B cell (primary cell): ENCODE results near the gene FOXL2. TPM values are rescaled to one million over a fixed set of nuclear protein-coding genes. Genes with fewer than 3 reads are reported as not detected.

Source experiments
- ATAC-seq: fragments of 200-7000 bp; cut with Tn5 transposase; one replicate; pipeline ENCODE4 v1.10.0; 2021; ENCODE audit warnings: low read depth, mild to moderate bottlenecking, moderate number of reproducible peaks, moderate library complexity
- CTCF ChIA-PET: fragments of 350-600 bp; sonication (Branson Sonifier 250); formaldehyde crosslinking; loops from one replicate; lab custom pipeline; 2021; ENCODE audit warnings: antibody characterized with exemption, inconsistent platforms; lab: Charles Lee
- POLR2A ChIA-PET: fragments of 350-600 bp; sonication (Branson Sonifier 250); formaldehyde crosslinking; loops from one replicate; lab custom pipeline; 2021; ENCODE audit warnings: antibody characterized with exemption; lab: Charles Lee
- DNase-seq: peaks from one replicate; pipeline ENCODE4 v3.0.0; 2013
- H2AFZ ChIP-seq: 2 replicates; pipeline ENCODE4 v1.6.1; 2012; ENCODE audit warnings: mild to moderate bottlenecking, low read depth, low read length; ENCODE audit not compliant: insufficient read depth, poor library complexity, severe bottlenecking
- H3K27ac ChIP-seq, 2 donors: 1 replicate in 1 of 2; 2 replicates in 1 of 2; pipeline ENCODE4 v1.5.1; 2012 to 2013; ENCODE audit warnings: low read length in 2 of 2, mild to moderate bottlenecking in 2 of 2, moderate library complexity in 1 of 2
- H3K27me3 ChIP-seq, 4 experiments: fragments of 200-600 bp in 1 of 4; sonication (generic) in 1 of 4; replicated peaks in 1 of 4; 1 replicate in 2 of 4; 2 replicates in 2 of 4; pipeline versions ENCODE4 v1.6.1 to v1.7.0; 2013 to 2016; ENCODE audit warnings: low read length in 3 of 4, mild to moderate bottlenecking in 2 of 4, mixed read lengths in 1 of 4, moderate library complexity in 1 of 4; ENCODE audit not compliant: insufficient read depth in 4 of 4, control insufficient read depth in 3 of 4; ENCODE audit errors: control extremely low read depth in 1 of 4
- H3K36me3 ChIP-seq, 2 experiments: replicated peaks in 1 of 2; 1 replicate in 1 of 2; 2 replicates in 1 of 2; pipeline versions ENCODE4 v1.6.1 to v1.7.1; 2013; ENCODE audit warnings: low read length in 1 of 2; ENCODE audit not compliant: insufficient read depth in 2 of 2, control insufficient read depth in 1 of 2; ENCODE audit errors: control extremely low read depth in 1 of 2, extremely low read depth in 1 of 2
- H3K4me1 ChIP-seq, 2 donors: fragments of 200-600 bp in 1 of 2; sonication (generic) in 1 of 2; 1 replicate in 1 of 2; 2 replicates in 1 of 2; pipeline versions ENCODE4 v1.5.1 to v1.6.1; 2013 to 2017; ENCODE audit warnings: low read length in 2 of 2; ENCODE audit not compliant: control insufficient read depth in 2 of 2, insufficient read depth in 2 of 2
- H3K4me2 ChIP-seq: replicated peaks from 2 replicates; pipeline ENCODE3; 2012; ENCODE audit warnings: mild to moderate bottlenecking, low read depth, low read length; ENCODE audit not compliant: poor library complexity, severe bottlenecking
- H3K4me3 ChIP-seq, 5 experiments: fragments of 200-600 bp in 1 of 5; sonication (generic) in 1 of 5; 1 replicate in 3 of 5; 2 replicates in 2 of 5; pipeline versions ENCODE4 v1.5.1 to v1.7.0; 2011 to 2016; ENCODE audit warnings: low read length in 4 of 5, mild to moderate bottlenecking in 4 of 5, low read depth in 2 of 5, control low read depth in 1 of 5, moderate library complexity in 1 of 5; ENCODE audit not compliant: insufficient read depth in 1 of 5; ENCODE audit errors: control extremely low read depth in 1 of 5, extremely low read depth in 1 of 5
- H3K79me2 ChIP-seq: fragments of 200-600 bp; sonication (generic); one replicate; pipeline ENCODE4 v1.6.0; 2016; ENCODE audit warnings: low read length; ENCODE audit not compliant: control insufficient read depth, insufficient read depth
- H3K9ac ChIP-seq: fragments of 200-600 bp; sonication (generic); 2 replicates; pipeline ENCODE4 v1.6.1; 2017; ENCODE audit warnings: mild to moderate bottlenecking, low read length, moderate library complexity
- H3K9me3 ChIP-seq, 3 donors: one replicate each; pipeline versions ENCODE4 v1.6.1 to v1.7.1; 2013; ENCODE audit warnings: low read length in 2 of 3; ENCODE audit not compliant: control insufficient read depth in 2 of 3, insufficient read depth in 1 of 3; ENCODE audit errors: control extremely low read depth in 1 of 3
- H4K20me1 ChIP-seq: 2 replicates; pipeline ENCODE4 v1.6.0; 2012; ENCODE audit warnings: mild to moderate bottlenecking, low read length; ENCODE audit not compliant: insufficient read depth, control insufficient read depth, poor library complexity, severe bottlenecking
- H3K27ac Mint-ChIP-seq: one replicate; pipeline ENCODE4 v1.8.0; 2021; ENCODE audit warnings: mixed read lengths
- H3K27me3 Mint-ChIP-seq: one replicate; pipeline ENCODE4 v1.8.0; 2021; ENCODE audit warnings: mixed read lengths
- H3K4me1 Mint-ChIP-seq: one replicate; pipeline ENCODE4 v1.8.0; 2021; ENCODE audit warnings: mixed read lengths
- H3K4me3 Mint-ChIP-seq: one replicate; pipeline ENCODE4 v1.8.0; 2021; ENCODE audit warnings: mixed read lengths
- H3K9me3 Mint-ChIP-seq: one replicate; pipeline ENCODE4 v1.8.0; 2022; ENCODE audit warnings: mixed read lengths; ENCODE audit not compliant: insufficient read depth
- EZH2 ChIP-seq: IDR thresholded peaks from 2 replicates; pipeline ENCODE4 v1.6.1; 2012; ENCODE audit warnings: borderline replicate concordance, low read depth, mild to moderate bottlenecking, moderate library complexity, low read length; ENCODE audit not compliant: insufficient read depth, poor library complexity, severe bottlenecking
- WGBS: methylation state at CpG from one replicate; pipeline ENCODE4 v1.1.5; 2013; ENCODE audit warnings: missing lambda C conversion rate; ENCODE audit not compliant: insufficient coverage; 5-methylcytosine and 5-hydroxymethylcytosine counted together
- intact Hi-C: fragments of 100-400 bp; cut with micrococcal nuclease; formaldehyde crosslinking; loops from one replicate; pipeline ENCODE4 v1.10.0; 2022
- polyA plus RNA-seq: library from polyadenylated mRNA; depleted of rRNA; stranded (reverse); fragments of >200 nt; gene quantifications from 2 replicates; pipeline ENCODE4 v1.2.3, GENCODE V29; 2012
- total RNA-seq, 2 donors: library from RNA; stranded (reverse); fragments of 120-200 nt in 1 of 2; gene quantifications; 1 replicate in 1 of 2; 2 replicates in 1 of 2; pipeline versions ENCODE4 v1.2.3 to v1.2.4, GENCODE V29; 2013 to 2022
- TF ChIP-seq, protein P1 (sequence below): fragments of 200-600 bp; IDR thresholded peaks from one replicate; pipeline ENCODE4 v1.8.0; 2022; ENCODE audit warnings: antibody characterized with exemption, mild to moderate bottlenecking

Gene FOXL2
- total and polyA plus RNA-seq, 2 donors (not counting 1 experiment from before 2014, with no cell fraction given), result not detected

DNA sequence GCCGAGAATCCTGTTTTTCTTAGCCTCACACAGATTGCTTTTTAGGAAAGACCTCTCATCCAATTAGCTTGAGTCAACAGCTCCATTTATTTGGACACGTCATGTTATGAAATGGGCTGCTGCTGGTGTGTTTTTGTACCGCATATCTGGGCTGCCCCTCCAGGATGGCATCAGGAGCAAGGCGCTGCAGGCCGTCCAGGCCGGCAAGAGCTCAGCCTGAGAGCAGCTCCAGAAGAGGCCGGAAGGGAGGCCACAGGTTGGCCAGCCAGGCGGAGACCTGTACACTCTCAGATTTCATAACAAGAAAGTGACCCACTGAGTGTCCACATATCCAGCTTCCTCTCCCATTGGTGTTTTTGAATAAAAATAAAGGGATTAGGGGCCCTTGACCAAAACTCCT lies 28.4 kb upstream of the FOXL2 start:
- no peaks in the 10 kb centered on the region for H3K27me3 ChIP-seq
- CTCF ChIA-PET, result no interaction called here
- WGBS, result 100% methylated on average over 4 of the region's 8 CpGs
- no peak overlapping the region for H3K27ac Mint-ChIP-seq
- no peaks in the 10 kb centered on the region for H3K9me3 ChIP-seq
- no peak for ATAC-seq
- intact Hi-C loops, result no loop called here
- H3K36me3 ChIP-seq, result no peaks in the 10 kb centered on the region
- no peak overlapping the region for H3K9ac ChIP-seq
- H3K27me3 Mint-ChIP-seq, result peaks cover 15% of the 10 kb centered on the region
- H3K4me3 Mint-ChIP-seq, result no peak overlapping the region
- H3K4me3 ChIP-seq, result no peak overlapping the region
- no peak overlapping the region for H2AFZ ChIP-seq
- TF ChIP-seq, protein P1, sequence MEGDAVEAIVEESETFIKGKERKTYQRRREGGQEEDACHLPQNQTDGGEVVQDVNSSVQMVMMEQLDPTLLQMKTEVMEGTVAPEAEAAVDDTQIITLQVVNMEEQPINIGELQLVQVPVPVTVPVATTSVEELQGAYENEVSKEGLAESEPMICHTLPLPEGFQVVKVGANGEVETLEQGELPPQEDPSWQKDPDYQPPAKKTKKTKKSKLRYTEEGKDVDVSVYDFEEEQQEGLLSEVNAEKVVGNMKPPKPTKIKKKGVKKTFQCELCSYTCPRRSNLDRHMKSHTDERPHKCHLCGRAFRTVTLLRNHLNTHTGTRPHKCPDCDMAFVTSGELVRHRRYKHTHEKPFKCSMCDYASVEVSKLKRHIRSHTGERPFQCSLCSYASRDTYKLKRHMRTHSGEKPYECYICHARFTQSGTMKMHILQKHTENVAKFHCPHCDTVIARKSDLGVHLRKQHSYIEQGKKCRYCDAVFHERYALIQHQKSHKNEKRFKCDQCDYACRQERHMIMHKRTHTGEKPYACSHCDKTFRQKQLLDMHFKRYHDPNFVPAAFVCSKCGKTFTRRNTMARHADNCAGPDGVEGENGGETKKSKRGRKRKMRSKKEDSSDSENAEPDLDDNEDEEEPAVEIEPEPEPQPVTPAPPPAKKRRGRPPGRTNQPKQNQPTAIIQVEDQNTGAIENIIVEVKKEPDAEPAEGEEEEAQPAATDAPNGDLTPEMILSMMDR, result no peak
- TF ChIP-seq EZH2, result no peak
- no peaks in the 10 kb centered on the region for H4K20me1 ChIP-seq
- H3K79me2 ChIP-seq, result no peaks in the 10 kb centered on the region
- DNase-seq, result no peak
- H3K9me3 Mint-ChIP-seq, result no peaks in the 10 kb centered on the region
- H3K4me2 ChIP-seq, result no peak overlapping the region
- H3K27ac ChIP-seq, result no peak overlapping the region
- H3K4me1 ChIP-seq, result no peaks in the 10 kb centered on the region
- H3K4me1 Mint-ChIP-seq, result no peaks in the 10 kb centered on the region
- POLR2A ChIA-PET, result no interaction called here

DNA sequence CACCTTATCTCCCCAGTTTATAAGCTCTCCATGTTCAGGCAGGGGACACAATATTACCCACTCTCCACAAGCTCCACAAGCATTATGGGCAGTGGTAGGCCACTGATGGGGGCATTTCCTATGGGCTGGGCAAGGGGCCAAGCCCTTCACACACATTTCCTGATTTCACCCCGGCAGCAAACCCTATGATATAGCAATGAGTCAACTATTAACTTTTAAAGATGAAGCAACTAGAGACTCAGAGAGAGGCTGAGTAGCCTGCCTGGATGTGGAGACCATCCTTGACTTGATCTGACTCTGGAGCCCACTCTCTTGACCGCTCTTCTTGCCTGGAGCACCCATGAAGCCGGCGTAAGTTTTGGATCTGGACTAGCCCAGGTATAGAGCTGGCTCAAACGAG lies 27.5 kb upstream of the FOXL2 start:
- H3K4me3 Mint-ChIP-seq, result no peak overlapping the region
- ATAC-seq, result no peak
- H3K9me3 ChIP-seq, result no peaks in the 10 kb centered on the region
- ChIA-PET CTCF (no interaction called here), POLR2A (no interaction called here)
- H3K9ac ChIP-seq, result no peak overlapping the region
- H3K27me3 ChIP-seq, result no peaks in the 10 kb centered on the region
- H2AFZ ChIP-seq, result no peak overlapping the region
- peaks cover 15% of the 10 kb centered on the region for H3K27me3 Mint-ChIP-seq
- H3K79me2 ChIP-seq, result no peaks in the 10 kb centered on the region
- H3K36me3 ChIP-seq, result no peaks in the 10 kb centered on the region
- no peaks in the 10 kb centered on the region for H3K4me1 Mint-ChIP-seq
- H4K20me1 ChIP-seq, result no peaks in the 10 kb centered on the region
- no peak overlapping the region for H3K4me3 ChIP-seq
- no peak for DNase-seq
- no peaks in the 10 kb centered on the region for H3K4me1 ChIP-seq
- no peak overlapping the region for H3K4me2 ChIP-seq
- 88% methylated on average over 4 of the region's 5 CpGs for WGBS
- no peak for TF ChIP-seq EZH2
- TF ChIP-seq, protein P1, result no peak
- no peaks in the 10 kb centered on the region for H3K9me3 Mint-ChIP-seq
- H3K27ac Mint-ChIP-seq, result no peak overlapping the region
- H3K27ac ChIP-seq, result no peak overlapping the region
- intact Hi-C loops, result no loop called here
